Activated naive CD8-positive, alpha-beta T cell treated with anti-CD3 and anti-CD28 coated beads, Interleukin-2, amount 10 ng/mL, durations not matched to agents 7 days and 5 days (primary cell): Measurements from ENCODE around the gene GABBR2. TPM values are rescaled to one million over a fixed set of nuclear protein-coding genes. Genes with fewer than 3 reads are reported as not detected.

Source experiments
- ATAC-seq: fragments of 150-1000 bp; cut with Tn5 transposase; one replicate; pipeline ENCODE4 v1.10.0; 2021; ENCODE audit warnings: low read depth, moderate library complexity
- POLR2A ChIA-PET: fragments of 350-600 bp; sonication (Branson Sonifier 250); formaldehyde crosslinking; loops from one replicate; lab custom pipeline; 2021; ENCODE audit warnings: antibody characterized with exemption; lab: Charles Lee
- DNase-seq: peaks from one replicate; pipeline ENCODE4 v3.0.0; 2021
- H3K27ac Mint-ChIP-seq: one replicate; pipeline ENCODE4 v1.8.0; 2022; ENCODE audit warnings: mild to moderate bottlenecking, mixed read lengths
- H3K27me3 Mint-ChIP-seq: one replicate; pipeline ENCODE4 v1.8.0; 2022; ENCODE audit warnings: mild to moderate bottlenecking, moderate library complexity, mixed read lengths
- H3K36me3 Mint-ChIP-seq: one replicate; pipeline ENCODE4 v1.8.0; 2021; ENCODE audit warnings: mild to moderate bottlenecking, mixed read lengths
- H3K4me1 Mint-ChIP-seq: one replicate; pipeline ENCODE4 v1.8.0; 2021; ENCODE audit warnings: mixed read lengths
- H3K4me3 Mint-ChIP-seq: one replicate; pipeline ENCODE4 v1.8.0; 2022; ENCODE audit warnings: mild to moderate bottlenecking, moderate library complexity, mixed read lengths
- H3K9me3 Mint-ChIP-seq: one replicate; pipeline ENCODE4 v1.8.0; 2021; ENCODE audit warnings: mixed read lengths
- total RNA-seq, 2 experiments: library from RNA; stranded (reverse); gene quantifications; one replicate each; pipeline ENCODE4 v1.2.3, GENCODE V29; 2021

GABBR2 gene
- total RNA-seq, 2 experiments from 2014 or later = not detected

- POLR2A ChIA-PET = no interaction called here
- no peak for DNase-seq
- ATAC-seq = no peak
- H3K27me3 Mint-ChIP-seq = peaks cover 9% of the 10 kb centered on the region
- no peak overlapping the region for H3K4me3 Mint-ChIP-seq
- peaks cover 3% of the 10 kb centered on the region for H3K4me1 Mint-ChIP-seq
- H3K27ac Mint-ChIP-seq = no peak overlapping the region
- no peaks in the 10 kb centered on the region for H3K9me3 Mint-ChIP-seq
- H3K36me3 Mint-ChIP-seq = no peaks in the 10 kb centered on the region
These were observed 93.1 kb downstream of the GABBR2 start for GRCh38 chr9:98615633-98616032.

GRCh38 chr9:98614941-98615340 is 93.8 kb downstream of the GABBR2 start:
- ATAC-seq (no peak), DNase-seq (no peak)
- H3K36me3 Mint-ChIP-seq = no peaks in the 10 kb centered on the region
- POLR2A ChIA-PET = no interaction called here
- H3K9me3 Mint-ChIP-seq = no peaks in the 10 kb centered on the region
- peaks cover 9% of the 10 kb centered on the region for H3K27me3 Mint-ChIP-seq
- peaks cover 3% of the 10 kb centered on the region for H3K4me1 Mint-ChIP-seq
- H3K4me3 Mint-ChIP-seq = no peak overlapping the region
- H3K27ac Mint-ChIP-seq = no peak overlapping the region

- no peak overlapping the region for H3K27ac Mint-ChIP-seq
- DNase-seq (no peak), ATAC-seq (no peak)
- POLR2A ChIA-PET = no interaction called here
- peaks cover 3% of the 10 kb centered on the region for H3K4me1 Mint-ChIP-seq
- H3K27me3 Mint-ChIP-seq = peaks cover 15% of the 10 kb centered on the region
- no peaks in the 10 kb centered on the region for H3K36me3 Mint-ChIP-seq
- no peaks in the 10 kb centered on the region for H3K9me3 Mint-ChIP-seq
- H3K4me3 Mint-ChIP-seq = no peak overlapping the region
These were observed 96.5 kb downstream of the GABBR2 start for GRCh38 chr9:98612061-98612752.

- Mint-ChIP-seq H3K4me1 (peaks cover 3% of the 10 kb centered on the region), H3K4me3 (no peak overlapping the region), H3K9me3 (no peaks in the 10 kb centered on the region), H3K27ac (no peak overlapping the region), H3K36me3 (no peaks in the 10 kb centered on the region), H3K27me3 (peaks cover 18% of the 10 kb centered on the region)
- no peak for ATAC-seq
- DNase-seq = no peak
- POLR2A ChIA-PET = interaction anchor here (0.5 kb wide), 1 partner anchor 280 kb away, joined by 4 read pairs; no protein-coding TSS in a partner anchor
These were observed 97.4 kb downstream of the GABBR2 start for GRCh38 chr9:98611319-98611718.

- Mint-ChIP-seq H3K4me3 (no peak overlapping the region), H3K9me3 (no peaks in the 10 kb centered on the region), H3K27me3 (peaks cover 22% of the 10 kb centered on the region), H3K36me3 (no peaks in the 10 kb centered on the region), H3K4me1 (peaks cover 3% of the 10 kb centered on the region), H3K27ac (no peak overlapping the region)
- POLR2A ChIA-PET = interaction anchor here (0.5 kb wide), 1 partner anchor 279 kb away, joined by 4 read pairs; no protein-coding TSS in a partner anchor
- ATAC-seq = no peak
- DNase-seq = no peak
These were observed 98.0 kb downstream of the GABBR2 start for GRCh38 chr9:98610711-98611110.

- Mint-ChIP-seq H3K4me1 (peaks cover 3% of the 10 kb centered on the region), H3K27ac (no peak overlapping the region), H3K27me3 (peaks cover 19% of the 10 kb centered on the region), H3K36me3 (no peaks in the 10 kb centered on the region), H3K4me3 (no peak overlapping the region), H3K9me3 (no peaks in the 10 kb centered on the region)
- POLR2A ChIA-PET = no interaction called here
- no peak for DNase-seq
- ATAC-seq = no peak
These were observed 98.5 kb downstream of the GABBR2 start for GRCh38 chr9:98610211-98610610.

GRCh38 chr9:98609646-98610045 is 99.1 kb downstream of the GABBR2 start:
- peaks cover 24% of the 10 kb centered on the region for H3K27me3 Mint-ChIP-seq
- no peak for ATAC-seq
- no peaks in the 10 kb centered on the region for H3K36me3 Mint-ChIP-seq
- no peak for DNase-seq
- no peak overlapping the region for H3K4me3 Mint-ChIP-seq
- POLR2A ChIA-PET = no interaction called here
- H3K27ac Mint-ChIP-seq = no peak overlapping the region
- H3K4me1 Mint-ChIP-seq = peaks cover 3% of the 10 kb centered on the region
- no peaks in the 10 kb centered on the region for H3K9me3 Mint-ChIP-seq

GRCh38 chr9:98607787-98608186 is 100.9 kb downstream of the GABBR2 start:
- Mint-ChIP-seq H3K36me3 (no peaks in the 10 kb centered on the region), H3K27ac (no peak overlapping the region)
- ATAC-seq = no peak

GRCh38 chr9:98607152-98607551 is 101.6 kb downstream of the GABBR2 start:
- no peak for DNase-seq
- Mint-ChIP-seq H3K4me1 (peaks cover 3% of the 10 kb centered on the region), H3K36me3 (no peaks in the 10 kb centered on the region), H3K4me3 (no peak overlapping the region), H3K9me3 (no peaks in the 10 kb centered on the region), H3K27ac (no peak overlapping the region), H3K27me3 (peaks cover 25% of the 10 kb centered on the region)
- POLR2A ChIA-PET = no interaction called here
- no peak for ATAC-seq

More at GRCh38 chr9:98607787-98608186, 100.9 kb downstream of the GABBR2 start:
- Mint-ChIP-seq H3K27me3 (peaks cover 25% of the 10 kb centered on the region), H3K4me1 (peaks cover 3% of the 10 kb centered on the region), H3K4me3 (no peak overlapping the region), H3K9me3 (no peaks in the 10 kb centered on the region)
- DNase-seq = no peak
- POLR2A ChIA-PET = no interaction called here

GRCh38 chr9:98606730-98607129 is 102.0 kb downstream of the GABBR2 start:
- Mint-ChIP-seq H3K4me3 (no peak overlapping the region), H3K4me1 (peaks cover 3% of the 10 kb centered on the region), H3K9me3 (no peaks in the 10 kb centered on the region), H3K27me3 (peaks cover 25% of the 10 kb centered on the region), H3K36me3 (no peaks in the 10 kb centered on the region), H3K27ac (no peak overlapping the region)
- DNase-seq (no peak), ATAC-seq (no peak)
- POLR2A ChIA-PET = no interaction called here

- no peaks in the 10 kb centered on the region for H3K4me1 Mint-ChIP-seq
- POLR2A ChIA-PET = no interaction called here
- no peaks in the 10 kb centered on the region for H3K9me3 Mint-ChIP-seq
- H3K27ac Mint-ChIP-seq = no peak overlapping the region
- no peak overlapping the region for H3K4me3 Mint-ChIP-seq
- no peak for ATAC-seq
- no peak for DNase-seq
- no peaks in the 10 kb centered on the region for H3K36me3 Mint-ChIP-seq
- H3K27me3 Mint-ChIP-seq = peaks cover 25% of the 10 kb centered on the region
These were observed 103.6 kb downstream of the GABBR2 start for GRCh38 chr9:98605116-98605515.

GRCh38 chr9:98603821-98604383 is 104.8 kb downstream of the GABBR2 start:
- Mint-ChIP-seq H3K27ac (no peak overlapping the region), H3K4me3 (no peak overlapping the region), H3K9me3 (no peaks in the 10 kb centered on the region), H3K4me1 (no peaks in the 10 kb centered on the region), H3K36me3 (no peaks in the 10 kb centered on the region), H3K27me3 (peaks cover 24% of the 10 kb centered on the region)
- DNase-seq (no peak), ATAC-seq (no peak)
- POLR2A ChIA-PET = no interaction called here

- Mint-ChIP-seq H3K9me3 (no peaks in the 10 kb centered on the region), H3K27ac (no peak overlapping the region), H3K36me3 (no peaks in the 10 kb centered on the region), H3K4me1 (no peaks in the 10 kb centered on the region), H3K4me3 (no peak overlapping the region), H3K27me3 (peaks cover 20% of the 10 kb centered on the region)
- ATAC-seq (no peak), DNase-seq (no peak)
- POLR2A ChIA-PET = no interaction called here
These were observed 105.8 kb downstream of the GABBR2 start for GRCh38 chr9:98602839-98603500.

- Mint-ChIP-seq H3K27ac (no peak overlapping the region), H3K9me3 (no peaks in the 10 kb centered on the region), H3K27me3 (peaks cover 9% of the 10 kb centered on the region), H3K4me1 (no peaks in the 10 kb centered on the region), H3K4me3 (no peak overlapping the region), H3K36me3 (no peaks in the 10 kb centered on the region)
- no peak for DNase-seq
- ATAC-seq = no peak
- POLR2A ChIA-PET = no interaction called here
These were observed 108.1 kb downstream of the GABBR2 start for GRCh38 chr9:98600631-98601030.
